GM12875 (cell line): ENCODE measurements around the gene NDE1.
"Not testable (repeated sequence)": the region's sequence is repeated elsewhere in the genome, so short reads cannot be mapped to it uniquely, and the experiment has no call there.

ENCODE experiments used
- H3K4me3 ChIP-seq: one replicate; pipeline ENCODE4 v1.5.1; 2011; ENCODE audit warnings: low read depth, low read length, control low read depth
- CTCF ChIP-seq: IDR thresholded peaks from 2 replicates; pipeline ENCODE4 v1.5.1; 2011; ENCODE audit warnings: low read depth, mild to moderate bottlenecking, control low read depth, inconsistent platforms, low read length, moderate library complexity, borderline replicate concordance; ENCODE audit not compliant: insufficient read depth

NDE1 gene

GRCh38 chr16:15654591-15654990, 4.5 kb downstream of the NDE1 start:
- TF ChIP-seq CTCF = no peak
- no peak overlapping the region for H3K4me3 ChIP-seq

DNA sequence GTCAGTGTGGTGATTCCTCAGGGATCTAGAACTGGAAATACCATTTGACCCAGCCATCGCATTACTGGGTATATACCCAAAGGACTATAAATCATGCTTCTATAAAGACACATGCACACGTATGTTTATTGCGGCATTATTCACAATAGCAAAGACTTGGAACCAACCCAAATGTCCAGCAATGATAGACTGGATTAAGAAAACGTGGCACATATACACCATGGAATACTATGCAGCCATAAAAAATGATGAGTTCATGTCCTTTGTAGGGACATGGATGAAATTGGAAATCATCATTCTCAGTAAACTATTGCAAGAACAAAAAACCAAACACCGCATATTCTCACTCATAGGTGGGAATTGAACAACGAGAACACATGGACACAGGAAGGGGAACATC, 5.5 kb downstream of the NDE1 start:
- H3K4me3 ChIP-seq = not testable (repeated sequence)

DNA sequence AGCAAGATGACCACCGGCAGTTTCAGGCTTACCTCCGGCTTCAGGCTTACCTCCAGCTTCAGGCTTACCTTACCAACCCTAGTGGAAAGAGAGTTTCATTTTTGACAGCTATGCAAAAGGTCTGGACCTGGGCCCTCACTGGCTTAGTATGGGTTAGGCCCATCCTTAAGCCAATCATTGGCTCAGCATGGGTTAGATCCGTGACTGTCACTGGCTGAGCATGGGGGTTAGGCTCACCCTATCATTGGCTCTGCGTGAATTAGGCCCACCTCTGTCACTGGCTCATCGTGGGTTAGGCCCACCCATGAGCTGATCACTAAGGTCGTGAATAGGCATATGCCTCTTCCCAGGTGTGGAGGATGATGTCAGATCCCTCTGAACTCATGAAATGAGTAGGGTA, 8.1 kb downstream of the NDE1 start:
- H3K4me3 ChIP-seq = no peak overlapping the region
- no peak for TF ChIP-seq CTCF

GRCh38 chr16:15658556-15658955, 8.5 kb downstream of the NDE1 start:
- TF ChIP-seq CTCF = no peak

GRCh38 chr16:15660203-15660601, 10.2 kb downstream of the NDE1 start:
- TF ChIP-seq CTCF = no peak
- no peak overlapping the region for H3K4me3 ChIP-seq

More at GRCh38 chr16:15658556-15658955, 8.5 kb downstream of the NDE1 start:
- no peak overlapping the region for H3K4me3 ChIP-seq

- no peak overlapping the region for H3K4me3 ChIP-seq
- no peak for TF ChIP-seq CTCF
Observed at GRCh38 chr16:15665107-15665506, 15.1 kb downstream of the NDE1 start.

GRCh38 chr16:15667091-15667742, 17.2 kb downstream of the NDE1 start:
- no peak overlapping the region for H3K4me3 ChIP-seq
- TF ChIP-seq CTCF = no peak
